ENCODE data around the gene ARID1A.

GRCh38 chr1:26710811-26711210 is 15.0 kb downstream of the ARID1A start:
- TF ChIP-seq TBL1XR1 (IDR thresholded peaks at IDR 0.05; ENCODE audit: low read length in 2 of 2) (no peak), CTCF (IDR thresholded peaks at IDR 0.05 in 2 of 3, conservative IDR thresholded peaks at IDR 0.05 in 1 of 3; ENCODE audit: insufficient read depth in 2 of 3, low read depth in 1 of 3, low read length in 3 of 3) (no peak), SMC3 (conservative IDR thresholded peaks at IDR 0.05; ENCODE audit: insufficient read depth, low read depth, low read length) (no peak), U2AF2 (optimal IDR thresholded peaks at IDR 0.05; ENCODE audit: low read depth, low read length) (no peak), MXI1 (IDR thresholded peaks at IDR 0.05; ENCODE audit: low read depth, low read length) (no peak), FOSL1 (tag; conservative IDR thresholded peaks at IDR 0.05) (no peak), POLR2AphosphoS5 (IDR thresholded peaks at IDR 0.05; ENCODE audit: control insufficient read depth, insufficient read depth, low read depth, low read length) (no peak), GATA2 (CRISPR knock-in tag; IDR thresholded peaks at IDR 0.05) (no peak), NFE2 (IDR thresholded peaks at IDR 0.05; ENCODE audit: low read depth) (no peak), MYNN (IDR thresholded peaks at IDR 0.05) (no peak), MYNN (CRISPR knock-in tag; IDR thresholded peaks at IDR 0.05) (no peak), SAFB2 (IDR thresholded peaks at IDR 0.05; ENCODE audit: borderline replicate concordance, low read depth, low read length, severe bottlenecking) (no peak), KDM1A (IDR thresholded peaks at IDR 0.05) (no peak)

Measured in K562 (cell line).